ENCODE results near the gene NUDT5.
"Not testable (repeated sequence)": the region's sequence is repeated elsewhere in the genome, so short reads cannot be mapped to it uniquely, and the experiment has no call there.

NUDT5 gene

GRCh38 chr10:12180221-12180974 is 15.3 kb downstream of the NUDT5 start:
- no peak overlapping the region for H2AK5ac ChIP-seq (ENCODE audit: low read length, severe bottlenecking)
- H3K14ac ChIP-seq (ENCODE audit: low read length in 2 of 2), result no peak overlapping the region
- no peak overlapping the region for H3K4me2 ChIP-seq (ENCODE audit: low read length, poor library complexity, severe bottlenecking)
- no peak overlapping the region for H4K91ac ChIP-seq (ENCODE audit: low read length)
- no peak overlapping the region for H2BK12ac ChIP-seq (ENCODE audit: low read length in 2 of 2)
- H2BK120ac ChIP-seq (ENCODE audit: low read depth, low read length), result no peak overlapping the region
- no peak overlapping the region for H3K23ac ChIP-seq (ENCODE audit: low read length in 2 of 2)
- DNase-seq, result no peak
- H3K27ac ChIP-seq (ENCODE audit: low read length, poor library complexity, severe bottlenecking), result no peak overlapping the region
- 92% methylated on average over 9 of the region's 9 CpGs for WGBS
- no peak overlapping the region for H2AFZ ChIP-seq (ENCODE audit: low read depth, low read length)
- no peak overlapping the region for H3K4ac ChIP-seq (ENCODE audit: low read depth in 1 of 2, low read length in 2 of 2)
- no peaks in the 10 kb centered on the region for H3K9me3 ChIP-seq (ENCODE audit: control insufficient read depth, low read length)
- H3K4me3 ChIP-seq (ENCODE audit: insufficient read depth in 1 of 2, low read depth in 1 of 2, low read length in 2 of 2), result no peak overlapping the region
- H2BK5ac ChIP-seq (ENCODE audit: low read depth, low read length, poor library complexity, severe bottlenecking), result no peak overlapping the region
- H3K18ac ChIP-seq (ENCODE audit: low read depth in 1 of 2, low read length in 2 of 2), result no peak overlapping the region
- peaks cover 5% of the 10 kb centered on the region for H3K4me1 ChIP-seq (ENCODE audit: control insufficient read depth, insufficient read depth, low read depth, low read length)
- H4K8ac ChIP-seq (ENCODE audit: low read length), result no peak overlapping the region
- H3K36me3 ChIP-seq (ENCODE audit: control insufficient read depth in 1 of 2, insufficient read depth in 2 of 2, low read depth in 1 of 2, low read length in 2 of 2), result peaks cover 32 to 81% of the 10 kb centered on the region in 2 experiments
- H3K79me1 ChIP-seq (replicated peaks; ENCODE audit: low read length, poor library complexity, severe bottlenecking), result peaks cover 19% of the 10 kb centered on the region
- no peaks in the 10 kb centered on the region for H3K27me3 ChIP-seq (ENCODE audit: control insufficient read depth in 1 of 2, insufficient read depth in 1 of 2, low read length in 2 of 2)
- H2BK15ac ChIP-seq (ENCODE audit: low read depth, poor library complexity, severe bottlenecking), result no peak overlapping the region
- no peak overlapping the region for H3K9ac ChIP-seq (ENCODE audit: low read length)

GRCh38 chr10:12179606-12180170 is 16.0 kb downstream of the NUDT5 start:
- no peak overlapping the region for H3K18ac ChIP-seq (ENCODE audit: low read depth in 1 of 2, low read length in 2 of 2)
- H4K91ac ChIP-seq (ENCODE audit: low read length), result no peak overlapping the region
- no peak overlapping the region for H3K23ac ChIP-seq (ENCODE audit: low read length in 2 of 2)
- H3K14ac ChIP-seq (ENCODE audit: low read length in 2 of 2), result no peak overlapping the region
- no peak overlapping the region for H2AFZ ChIP-seq (ENCODE audit: low read depth, low read length)
- peaks cover 16% of the 10 kb centered on the region for H3K79me1 ChIP-seq (replicated peaks; ENCODE audit: low read length, poor library complexity, severe bottlenecking)
- no CpG with 5 or more reads among the region's 4 CpGs for WGBS
- no peaks in the 10 kb centered on the region for H3K27me3 ChIP-seq (ENCODE audit: control insufficient read depth in 1 of 2, insufficient read depth in 1 of 2, low read length in 2 of 2)
- H3K4me3 ChIP-seq (ENCODE audit: insufficient read depth in 1 of 2, low read depth in 1 of 2, low read length in 2 of 2), result no peak overlapping the region
- H4K8ac ChIP-seq (ENCODE audit: low read length), result no peak overlapping the region
- no peak overlapping the region for H2BK120ac ChIP-seq (ENCODE audit: low read depth, low read length)
- H3K4me2 ChIP-seq (ENCODE audit: low read length, poor library complexity, severe bottlenecking), result no peak overlapping the region
- H3K36me3 ChIP-seq (ENCODE audit: control insufficient read depth in 1 of 2, insufficient read depth in 2 of 2, low read depth in 1 of 2, low read length in 2 of 2), result peaks cover 35 to 76% of the 10 kb centered on the region in 2 experiments
- no peak overlapping the region for H3K27ac ChIP-seq (ENCODE audit: low read length, poor library complexity, severe bottlenecking)
- no peak for DNase-seq
- H3K4ac ChIP-seq (ENCODE audit: low read depth in 1 of 2, low read length in 2 of 2), result no peak overlapping the region
- H3K9ac ChIP-seq (ENCODE audit: low read length), result no peak overlapping the region
- no peak overlapping the region for H2BK12ac ChIP-seq (ENCODE audit: low read length in 2 of 2)
- H3K9me3 ChIP-seq (ENCODE audit: control insufficient read depth, low read length), result no peaks in the 10 kb centered on the region
- H3K4me1 ChIP-seq (ENCODE audit: control insufficient read depth, insufficient read depth, low read depth, low read length), result peaks cover 5% of the 10 kb centered on the region
- no peak overlapping the region for H2BK5ac ChIP-seq (ENCODE audit: low read depth, low read length, poor library complexity, severe bottlenecking)
- H2BK15ac ChIP-seq (ENCODE audit: low read depth, poor library complexity, severe bottlenecking), result no peak overlapping the region
- H2AK5ac ChIP-seq (ENCODE audit: low read length, severe bottlenecking), result no peak overlapping the region

GRCh38 chr10:12177642-12178041 is 18.0 kb downstream of the NUDT5 start:
- WGBS, result 71% methylated on average over 8 of the region's 9 CpGs
- H2BK120ac ChIP-seq (ENCODE audit: low read depth, low read length), result no peak overlapping the region

GRCh38 chr10:12171512-12171911 is 24.2 kb downstream of the NUDT5 start:
- H3K36me3 ChIP-seq (ENCODE audit: control insufficient read depth in 1 of 2, insufficient read depth in 2 of 2, low read depth in 1 of 2, low read length in 2 of 2), result peaks cover 56 to 80% of the 10 kb centered on the region in 2 experiments
- not testable (repeated sequence) for H3K14ac ChIP-seq (ENCODE audit: low read length in 2 of 2); H4K8ac ChIP-seq (ENCODE audit: low read length); H3K4me1 ChIP-seq (ENCODE audit: control insufficient read depth, insufficient read depth, low read depth, low read length); H2AFZ ChIP-seq (ENCODE audit: low read depth, low read length); H3K9me3 ChIP-seq (ENCODE audit: control insufficient read depth, low read length); H2BK12ac ChIP-seq (ENCODE audit: low read length in 2 of 2); H2BK120ac ChIP-seq (ENCODE audit: low read depth, low read length); H2BK5ac ChIP-seq (ENCODE audit: low read depth, low read length, poor library complexity, severe bottlenecking); H4K91ac ChIP-seq (ENCODE audit: low read length); H3K4me2 ChIP-seq (ENCODE audit: low read length, poor library complexity, severe bottlenecking); H3K4me3 ChIP-seq (ENCODE audit: insufficient read depth in 1 of 2, low read depth in 1 of 2, low read length in 2 of 2); H3K9ac ChIP-seq (ENCODE audit: low read length); H3K27ac ChIP-seq (ENCODE audit: low read length, poor library complexity, severe bottlenecking); DNase-seq; H3K18ac ChIP-seq (ENCODE audit: low read depth in 1 of 2, low read length in 2 of 2); H3K4ac ChIP-seq (ENCODE audit: low read depth in 1 of 2, low read length in 2 of 2); H3K23ac ChIP-seq (ENCODE audit: low read length in 2 of 2); H3K27me3 ChIP-seq (ENCODE audit: control insufficient read depth in 1 of 2, insufficient read depth in 1 of 2, low read length in 2 of 2); H2AK5ac ChIP-seq (ENCODE audit: low read length, severe bottlenecking); H2BK15ac ChIP-seq (ENCODE audit: low read depth, poor library complexity, severe bottlenecking)
- WGBS, result 98% methylated on average over 5 of the region's 6 CpGs
- peaks cover 13% of the 10 kb centered on the region for H3K79me1 ChIP-seq (replicated peaks; ENCODE audit: low read length, poor library complexity, severe bottlenecking)

More at GRCh38 chr10:12177642-12178041, 18.0 kb downstream of the NUDT5 start:
- Histone ChIP-seq H3K14ac (ENCODE audit: low read length in 2 of 2) (no peak overlapping the region), H4K8ac (ENCODE audit: low read length) (no peak overlapping the region), H3K4me2 (ENCODE audit: low read length, poor library complexity, severe bottlenecking) (no peak overlapping the region), H3K18ac (ENCODE audit: low read depth in 1 of 2, low read length in 2 of 2) (no peak overlapping the region), H2BK5ac (ENCODE audit: low read depth, low read length, poor library complexity, severe bottlenecking) (no peak overlapping the region), H2BK12ac (ENCODE audit: low read length in 2 of 2) (no peak overlapping the region), H3K4me1 (ENCODE audit: control insufficient read depth, insufficient read depth, low read depth, low read length) (peaks cover 5% of the 10 kb centered on the region), H2AFZ (ENCODE audit: low read depth, low read length) (no peak overlapping the region), H3K9ac (ENCODE audit: low read length) (no peak overlapping the region), H3K27me3 (ENCODE audit: control insufficient read depth in 1 of 2, insufficient read depth in 1 of 2, low read length in 2 of 2) (no peaks in the 10 kb centered on the region), H3K79me1 (replicated peaks; ENCODE audit: low read length, poor library complexity, severe bottlenecking) (peaks cover 16% of the 10 kb centered on the region), H2BK15ac (ENCODE audit: low read depth, poor library complexity, severe bottlenecking) (no peak overlapping the region), H4K91ac (ENCODE audit: low read length) (no peak overlapping the region), H2AK5ac (ENCODE audit: low read length, severe bottlenecking) (no peak overlapping the region), H3K9me3 (ENCODE audit: control insufficient read depth, low read length) (no peaks in the 10 kb centered on the region), H3K4me3 (ENCODE audit: insufficient read depth in 1 of 2, low read depth in 1 of 2, low read length in 2 of 2) (no peak overlapping the region), H3K36me3 (ENCODE audit: control insufficient read depth in 1 of 2, insufficient read depth in 2 of 2, low read depth in 1 of 2, low read length in 2 of 2) (peaks cover 52 to 77% of the 10 kb centered on the region in 2 experiments), H3K23ac (ENCODE audit: low read length in 2 of 2) (no peak overlapping the region), H3K4ac (ENCODE audit: low read depth in 1 of 2, low read length in 2 of 2) (no peak overlapping the region), H3K27ac (ENCODE audit: low read length, poor library complexity, severe bottlenecking) (no peak overlapping the region)
- no peak for DNase-seq
